Stomach (tissue), 4 donors: ENCODE data around the gene ASAH2B.

ENCODE experiments used
- CTCF ChIP-seq, 7 experiments: fragments of 450-650 bp in 4 of 7; fragments of 200-600 bp in 3 of 7; sonication (generic) in 3 of 7; IDR thresholded peaks; one replicate each; pipeline ENCODE4 v1.5.1; 2016 to 2019; ENCODE audit warnings: antibody characterized with exemption in 7 of 7, control low read depth in 2 of 7, mild to moderate bottlenecking in 1 of 7
- EP300 ChIP-seq: sonication (generic); formaldehyde crosslinking; IDR thresholded peaks from one replicate; pipeline ENCODE4 v1.6.1; 2017; ENCODE audit warnings: antibody characterized with exemption
- POLR2A ChIP-seq, 4 donors: fragments of 450-650 bp; IDR thresholded peaks; one replicate each; pipeline ENCODE4 v1.6.1; 2016; ENCODE audit warnings: antibody characterized with exemption in 4 of 4, control low read depth in 2 of 4, mild to moderate bottlenecking in 1 of 4, moderate library complexity in 1 of 4
- POLR2AphosphoS5 ChIP-seq, 3 donors: sonication (generic); formaldehyde crosslinking; IDR thresholded peaks; one replicate each; pipeline ENCODE4 v1.6.1; 2016; ENCODE audit warnings: antibody characterized with exemption in 3 of 3

GRCh38 chr10:50794490-50794889 is 54.8 kb downstream of the ASAH2B start:
- TF ChIP-seq CTCF (IDR thresholded peaks at IDR 0.05) (no peak), EP300 (no peak), POLR2AphosphoS5 (IDR thresholded peaks at IDR 0.05) (no peak), POLR2A (IDR thresholded peaks at IDR 0.05) (no peak)
